OCI-LY7 (cell line): ENCODE data around the gene GGTLC2. TPM values are rescaled to one million over a fixed set of nuclear protein-coding genes. Genes with fewer than 3 reads are reported as not detected.

Source experiments
- BruUV-seq: library from RNA; stranded (reverse); fragments of 400-500 nt; replicated peaks from 2 replicates; lab custom pipeline; 2021; lab: Mats Ljungman, UMichigan
- CTCF ChIA-PET: fragments of 300-600 bp; sonication (Branson Sonifier 250); formaldehyde crosslinking; loops from one replicate; lab custom pipeline; 2022; ENCODE audit warnings: antibody characterized with exemption; ENCODE audit not compliant: unreplicated experiment; lab: Charles Lee
- POLR2A ChIA-PET: fragments of 300-600 bp; sonication (Branson Sonifier 250); formaldehyde crosslinking; loops from one replicate; lab custom pipeline; 2022; ENCODE audit warnings: antibody characterized with exemption; lab: Charles Lee
- DNase-seq: peaks from one replicate; pipeline ENCODE4 v3.0.0-alpha.2; 2015; ENCODE audit warnings: low spot score
- H2AFZ ChIP-seq: fragments of 200-600 bp; sonication (generic), shearing (Covaris generic); 2 replicates; pipeline ENCODE4 v1.6.1; 2014; ENCODE audit warnings: mild to moderate bottlenecking, antibody characterized with exemption, low read length, moderate library complexity
- H3K27ac ChIP-seq: fragments of 200-600 bp; sonication (generic); 2 replicates; pipeline ENCODE4 v1.5.1; 2014; ENCODE audit warnings: mixed run types, low read depth, mild to moderate bottlenecking, moderate library complexity, low read length, inconsistent platforms; ENCODE audit not compliant: poor library complexity, severe bottlenecking
- H3K36me3 ChIP-seq: fragments of 200-600 bp; sonication (generic); 2 replicates; pipeline ENCODE4 v1.6.1; 2014; ENCODE audit warnings: mild to moderate bottlenecking, antibody characterized with exemption, low read length, moderate library complexity, mixed read lengths; ENCODE audit not compliant: insufficient read depth
- H3K4me1 ChIP-seq: fragments of 200-600 bp; sonication (generic); 2 replicates; pipeline ENCODE4 v1.5.1; 2014; ENCODE audit warnings: mild to moderate bottlenecking, low read length; ENCODE audit not compliant: insufficient read depth, poor library complexity, severe bottlenecking
- H3K4me2 ChIP-seq: fragments of 200-600 bp; sonication (generic); 2 replicates; pipeline ENCODE4 v1.6.1; 2014; ENCODE audit warnings: mild to moderate bottlenecking, low read length
- H3K4me3 ChIP-seq: fragments of 200-600 bp; sonication (generic); 2 replicates; pipeline ENCODE4 v1.5.1; 2014; ENCODE audit warnings: mild to moderate bottlenecking, low read depth, low read length; ENCODE audit not compliant: poor library complexity, severe bottlenecking
- H3K79me2 ChIP-seq: fragments of 200-600 bp; sonication (generic); 2 replicates; pipeline ENCODE4 v1.6.1; 2016; ENCODE audit warnings: low read depth, mild to moderate bottlenecking, low read length, moderate library complexity, mixed read lengths; ENCODE audit not compliant: insufficient read depth
- H3K9me2 ChIP-seq: fragments of 200-600 bp; sonication (generic); 2 replicates; pipeline ENCODE4 v1.6.1; 2016; ENCODE audit warnings: mild to moderate bottlenecking, low read length, mixed read lengths; ENCODE audit not compliant: insufficient read depth
- H3K9me3 ChIP-seq: fragments of 200-600 bp; sonication (generic); 2 replicates; pipeline ENCODE4 v1.6.1; 2014; ENCODE audit warnings: mild to moderate bottlenecking, mixed run types, low read length, mixed read lengths
- H4K20me1 ChIP-seq: fragments of 200-600 bp; sonication (generic); 2 replicates; pipeline ENCODE4 v1.6.1; 2014; ENCODE audit warnings: mild to moderate bottlenecking, antibody characterized with exemption, low read length, moderate library complexity, mixed read lengths; ENCODE audit not compliant: insufficient read depth
- EZH2phosphoT487 ChIP-seq: fragments of 200-600 bp; sonication (generic); IDR thresholded peaks from 2 replicates; pipeline ENCODE4 v1.6.1; 2018; ENCODE audit warnings: low read depth, borderline replicate concordance, mild to moderate bottlenecking, mixed run types, antibody characterized with exemption, low read length, moderate library complexity, mixed read lengths
- intact Hi-C: fragments of 100-400 bp; cut with micrococcal nuclease; formaldehyde crosslinking; loops from one replicate; pipeline ENCODE4 v1.10.0; 2022; ENCODE audit not compliant: unreplicated experiment
- total RNA-seq, 2 experiments: library from RNA; depleted of rRNA in 1 of 2; stranded (reverse); fragments of >200 nt in 1 of 2; shearing (Covaris generic) in 1 of 2; gene quantifications; 2 replicates each; pipeline ENCODE4 v1.2.3, GENCODE V29; 2014 to 2022
- TF ChIP-seq, protein P1 (sequence below): fragments of 200-600 bp; sonication (generic); conservative IDR thresholded peaks from 2 replicates; pipeline ENCODE4 v1.5.1; 2014; ENCODE audit warnings: mild to moderate bottlenecking, antibody characterized with exemption, low read length, moderate library complexity, mixed read lengths

The GGTLC2 gene
- total RNA-seq, 2 experiments from 2014 or later = not detected

DNA sequence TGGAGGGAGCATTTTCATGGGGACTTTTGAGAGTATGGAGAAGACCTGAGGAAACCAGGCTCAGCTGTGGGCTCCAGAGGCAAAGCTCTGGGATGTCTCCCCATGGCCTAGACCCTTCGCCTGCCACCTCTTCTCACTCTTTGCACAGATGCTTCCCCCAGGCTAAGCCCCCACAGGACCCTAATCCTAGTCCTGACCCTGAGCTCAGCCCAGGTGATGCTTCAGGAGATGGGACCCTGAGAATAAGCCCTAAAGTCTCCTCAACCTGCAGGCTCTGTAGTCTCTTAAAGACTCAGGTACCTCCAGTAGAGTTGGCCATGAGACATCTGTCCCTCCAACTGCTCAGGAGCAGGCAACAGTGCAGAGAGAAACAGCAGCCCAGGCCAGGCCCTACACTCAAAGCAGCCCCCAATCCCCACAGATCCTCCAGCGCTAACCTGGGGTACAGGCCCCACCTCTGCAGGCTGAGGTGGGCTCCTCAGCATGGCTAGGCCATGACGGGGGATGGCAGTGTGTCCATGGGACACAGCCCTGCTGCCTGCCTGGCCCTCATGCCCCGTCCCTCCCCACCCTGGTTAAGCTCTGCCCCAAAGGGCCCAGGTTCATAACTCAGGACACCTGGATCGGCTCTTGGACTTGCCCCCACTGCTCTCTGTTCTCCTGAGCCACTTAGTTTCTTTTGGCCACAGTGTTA lies 39.4 kb downstream of the GGTLC2 start:
- Histone ChIP-seq H3K4me2 (no peak overlapping the region), H3K4me3 (no peak overlapping the region), H2AFZ (no peak overlapping the region), H3K9me2 (no peaks in the 10 kb centered on the region), H3K36me3 (no peaks in the 10 kb centered on the region), H3K9me3 (no peaks in the 10 kb centered on the region), H4K20me1 (no peaks in the 10 kb centered on the region), H3K79me2 (no peaks in the 10 kb centered on the region), H3K4me1 (peaks cover 48% of the 10 kb centered on the region), H3K27ac (no peak overlapping the region)
- CTCF ChIA-PET = interaction anchor here (0.6 kb wide), 1 partner anchor 270 kb away, joined by 3 read pairs; no protein-coding TSS in a partner anchor
- no peak for DNase-seq
- BruUV-seq = no TSS peak
- POLR2A ChIA-PET = interaction anchor here (0.6 to 0.7 kb wide), 2 partner anchors 70 to 199 kb away, joined by 3 to 4 read pairs; no protein-coding TSS in a partner anchor
- intact Hi-C loops = no loop called here
- TF ChIP-seq, protein P1, sequence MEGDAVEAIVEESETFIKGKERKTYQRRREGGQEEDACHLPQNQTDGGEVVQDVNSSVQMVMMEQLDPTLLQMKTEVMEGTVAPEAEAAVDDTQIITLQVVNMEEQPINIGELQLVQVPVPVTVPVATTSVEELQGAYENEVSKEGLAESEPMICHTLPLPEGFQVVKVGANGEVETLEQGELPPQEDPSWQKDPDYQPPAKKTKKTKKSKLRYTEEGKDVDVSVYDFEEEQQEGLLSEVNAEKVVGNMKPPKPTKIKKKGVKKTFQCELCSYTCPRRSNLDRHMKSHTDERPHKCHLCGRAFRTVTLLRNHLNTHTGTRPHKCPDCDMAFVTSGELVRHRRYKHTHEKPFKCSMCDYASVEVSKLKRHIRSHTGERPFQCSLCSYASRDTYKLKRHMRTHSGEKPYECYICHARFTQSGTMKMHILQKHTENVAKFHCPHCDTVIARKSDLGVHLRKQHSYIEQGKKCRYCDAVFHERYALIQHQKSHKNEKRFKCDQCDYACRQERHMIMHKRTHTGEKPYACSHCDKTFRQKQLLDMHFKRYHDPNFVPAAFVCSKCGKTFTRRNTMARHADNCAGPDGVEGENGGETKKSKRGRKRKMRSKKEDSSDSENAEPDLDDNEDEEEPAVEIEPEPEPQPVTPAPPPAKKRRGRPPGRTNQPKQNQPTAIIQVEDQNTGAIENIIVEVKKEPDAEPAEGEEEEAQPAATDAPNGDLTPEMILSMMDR = no peak
- no peak for TF ChIP-seq EZH2phosphoT487

DNA sequence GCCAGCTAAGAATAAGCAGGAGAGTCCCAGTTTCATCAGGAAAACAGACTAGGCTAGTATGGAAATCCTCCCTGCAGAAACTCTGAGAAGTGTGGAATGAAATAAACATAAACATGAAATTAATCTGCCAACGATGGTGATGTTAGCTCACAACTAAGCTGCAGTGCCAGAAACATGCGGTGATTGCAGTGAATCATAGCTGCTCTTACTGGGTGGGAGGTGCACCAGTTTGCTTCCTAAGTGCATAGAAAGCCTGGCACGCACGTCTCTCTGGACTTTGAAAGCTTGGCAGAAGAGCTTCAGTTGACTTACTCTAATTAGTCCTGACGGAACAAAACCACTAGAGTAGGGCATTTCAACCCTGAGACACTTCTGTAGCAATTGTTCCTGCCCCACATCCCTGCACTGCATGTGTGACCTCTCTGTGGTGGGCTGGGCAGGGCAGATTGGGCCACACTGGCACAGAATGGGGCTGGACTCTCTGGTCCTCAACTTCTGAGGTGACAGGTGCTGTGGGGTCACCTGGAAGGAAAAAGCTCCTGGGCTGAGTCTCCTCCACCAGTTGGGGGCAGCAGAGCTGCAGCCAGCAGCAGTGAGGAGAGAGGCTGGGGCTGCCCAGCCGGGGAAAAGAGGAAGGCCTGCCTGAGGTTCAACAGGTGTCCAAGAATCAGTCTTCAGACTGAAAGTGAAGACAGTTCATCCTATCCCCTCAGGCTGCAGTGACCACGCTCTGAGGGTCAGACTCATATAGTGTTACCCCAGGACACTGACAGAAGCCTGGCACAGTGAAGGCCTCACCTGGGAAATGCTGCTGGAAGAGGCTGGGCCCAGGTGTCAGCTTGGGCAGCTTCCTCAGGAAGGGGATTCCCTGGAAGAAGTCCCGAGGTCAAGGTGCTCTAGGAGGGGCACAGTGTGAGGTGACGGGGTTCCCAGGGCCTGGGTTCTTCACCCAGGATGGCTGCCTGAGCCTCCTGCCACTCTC lies 40.5 kb downstream of the GGTLC2 start:
- peak; percentile 86 for DNase-seq

More for the DNA sequence above, 40.5 kb downstream of the GGTLC2 start:
- no peaks in the 10 kb centered on the region for H3K36me3 ChIP-seq
- H3K9me3 ChIP-seq = no peaks in the 10 kb centered on the region
- intact Hi-C loops = no loop called here
- peaks cover 46% of the 10 kb centered on the region for H3K4me1 ChIP-seq
- no peak overlapping the region for H2AFZ ChIP-seq
- no peaks in the 10 kb centered on the region for H3K9me2 ChIP-seq
- POLR2A ChIA-PET = interaction anchor here (0.6 to 1.0 kb wide), 3 partner anchors 19 to 82 kb away, joined by 3 to 4 read pairs (median 3); no protein-coding TSS in a partner anchor
- H4K20me1 ChIP-seq = no peaks in the 10 kb centered on the region
- CTCF ChIA-PET = interaction anchor here (0.6 to 2.3 kb wide), 3 partner anchors 17 to 269 kb away, joined by 3 to 11 read pairs (median 3); no protein-coding TSS in a partner anchor
- no peak for TF ChIP-seq EZH2phosphoT487
- TF ChIP-seq, protein P1 = peak; percentile 93
- no peak overlapping the region for H3K27ac ChIP-seq
- no peak overlapping the region for H3K4me3 ChIP-seq
- peak overlapping the region; percentile 78 for H3K4me2 ChIP-seq
- H3K79me2 ChIP-seq = no peaks in the 10 kb centered on the region
- BruUV-seq = no TSS peak
